Urinary bladder (tissue), 4 donors: ENCODE measurements around the gene STIM1. TPM values are rescaled to one million over a fixed set of nuclear protein-coding genes. Genes with fewer than 3 reads are reported as not detected.
"Not testable (repeated sequence)": the region's sequence is repeated elsewhere in the genome, so short reads cannot be mapped to it uniquely, and the experiment has no call there.

Source experiments
- DNase-seq: peaks from one replicate; pipeline ENCODE4 v3.0.0-alpha.2; 2015; ENCODE audit errors: extremely low spot score
- H3K27ac ChIP-seq: one replicate; pipeline ENCODE4 v1.5.1; 2013; ENCODE audit warnings: low read depth, mild to moderate bottlenecking, moderate library complexity
- H3K36me3 ChIP-seq: one replicate; pipeline ENCODE4 v1.6.1; 2013; ENCODE audit warnings: mild to moderate bottlenecking, moderate library complexity; ENCODE audit not compliant: insufficient read depth
- H3K4me1 ChIP-seq: one replicate; pipeline ENCODE4 v1.6.1; 2013; ENCODE audit warnings: mild to moderate bottlenecking, moderate library complexity; ENCODE audit not compliant: insufficient read depth
- H3K4me3 ChIP-seq: one replicate; pipeline ENCODE4 v1.5.1; 2013; ENCODE audit warnings: low read depth, low read length
- WGBS: extraction: QIAGEN DNeasy Blood & Tissue Kit; methylation state at CpG from one replicate; pipeline ENCODE4 v1.1.7; 2013; 5-methylcytosine and 5-hydroxymethylcytosine counted together
- polyA plus RNA-seq: library from polyadenylated mRNA; stranded (reverse); fragments of 200-250 nt; gene quantifications from one replicate; pipeline ENCODE4 v1.2.3, GENCODE V29; 2013
- total RNA-seq: library from RNA; depleted of rRNA; stranded (reverse); fragments of >200 nt; gene quantifications from one replicate; pipeline ENCODE4 v1.2.3, GENCODE V29; 2014
- donor health status: healthy with polysubstance abuse.
- donor health status: healthy.

STIM1 gene
- total and polyA plus RNA-seq, 2 donors, result 41.8 to 61.0 TPM

GRCh38 chr11:3992964-3993363 is 137.5 kb downstream of the STIM1 start:
- 100% methylated on average over 1 of the region's 1 CpG for WGBS
- Histone ChIP-seq H3K4me3 (no peak overlapping the region), H3K27ac (no peak overlapping the region), H3K4me1 (no peaks in the 10 kb centered on the region), H3K36me3 (no peaks in the 10 kb centered on the region)
- DNase-seq, result no peak

DNA sequence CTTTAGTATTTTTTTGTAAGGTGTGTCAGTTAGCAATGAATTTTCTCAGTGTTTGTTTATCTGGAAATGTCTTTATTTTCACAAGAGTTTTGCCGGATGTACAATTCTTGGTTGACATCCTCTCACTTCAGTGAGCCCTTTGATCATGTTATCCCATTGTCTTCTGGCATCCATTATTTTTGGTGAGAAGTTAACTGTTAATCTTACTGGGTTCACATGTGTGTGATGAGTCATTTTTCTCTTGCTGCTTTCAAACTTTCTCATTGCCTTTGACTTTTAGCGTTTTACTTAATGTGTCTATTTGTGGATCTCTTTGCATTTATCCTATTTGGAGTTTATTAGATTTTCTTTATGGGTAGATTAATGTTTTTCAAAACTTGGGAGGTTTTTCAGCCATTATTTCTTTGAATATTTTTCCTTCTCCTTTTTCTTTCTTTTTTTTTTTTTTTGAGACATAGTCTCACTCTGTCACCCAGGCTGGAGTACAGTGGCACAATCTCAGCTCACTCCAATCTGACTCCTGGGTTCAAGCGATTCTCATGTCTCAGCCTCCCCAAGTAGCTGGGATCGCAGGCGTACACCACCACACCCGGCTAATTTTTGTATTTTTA is 138.7 kb downstream of the STIM1 start:
- DNase-seq, result no peak
- Histone ChIP-seq H3K36me3 (no peaks in the 10 kb centered on the region), H3K27ac (no peak overlapping the region), H3K4me1 (no peaks in the 10 kb centered on the region), H3K4me3 (no peak overlapping the region)
- 97% methylated on average over 6 of the region's 6 CpGs for WGBS

DNA sequence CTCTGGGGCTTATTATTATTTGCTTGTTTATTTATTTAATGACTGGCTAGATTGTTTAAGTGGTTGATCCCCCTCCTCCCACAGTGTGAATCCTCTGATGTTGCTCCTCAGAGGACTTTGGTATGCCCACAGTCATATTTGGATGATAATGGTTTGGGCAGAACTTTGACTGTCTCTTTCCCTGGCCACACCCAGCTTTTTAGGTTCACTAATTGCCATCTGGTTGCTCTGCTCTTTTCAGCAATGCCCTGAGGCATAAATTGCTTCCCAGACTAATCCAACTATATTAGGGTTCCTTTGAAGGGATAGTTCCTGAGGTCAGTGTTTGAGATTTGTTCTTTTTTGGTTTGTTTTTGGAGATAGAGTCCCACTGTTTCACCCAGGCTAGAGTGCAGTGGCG is 139.8 kb downstream of the STIM1 start:
- 98% methylated on average over 1 of the region's 1 CpG for WGBS
- Histone ChIP-seq H3K4me3 (no peak overlapping the region), H3K27ac (no peak overlapping the region), H3K36me3 (no peaks in the 10 kb centered on the region), H3K4me1 (no peaks in the 10 kb centered on the region)
- DNase-seq, result no peak

- no peak for DNase-seq
- no peak overlapping the region for H3K4me3 ChIP-seq
- 47% methylated on average over 4 of the region's 4 CpGs for WGBS
- H3K36me3 ChIP-seq, result no peaks in the 10 kb centered on the region
- H3K4me1 ChIP-seq, result no peaks in the 10 kb centered on the region
- H3K27ac ChIP-seq, result no peak overlapping the region
Measured at GRCh38 chr11:3995949-3996554, 140.6 kb downstream of the STIM1 start.

GRCh38 chr11:3996651-3997050 is 141.2 kb downstream of the STIM1 start:
- 92% methylated on average over 1 of the region's 1 CpG for WGBS
- Histone ChIP-seq H3K4me1 (no peaks in the 10 kb centered on the region), H3K36me3 (no peaks in the 10 kb centered on the region), H3K27ac (no peak overlapping the region), H3K4me3 (no peak overlapping the region)
- DNase-seq, result no peak

DNA sequence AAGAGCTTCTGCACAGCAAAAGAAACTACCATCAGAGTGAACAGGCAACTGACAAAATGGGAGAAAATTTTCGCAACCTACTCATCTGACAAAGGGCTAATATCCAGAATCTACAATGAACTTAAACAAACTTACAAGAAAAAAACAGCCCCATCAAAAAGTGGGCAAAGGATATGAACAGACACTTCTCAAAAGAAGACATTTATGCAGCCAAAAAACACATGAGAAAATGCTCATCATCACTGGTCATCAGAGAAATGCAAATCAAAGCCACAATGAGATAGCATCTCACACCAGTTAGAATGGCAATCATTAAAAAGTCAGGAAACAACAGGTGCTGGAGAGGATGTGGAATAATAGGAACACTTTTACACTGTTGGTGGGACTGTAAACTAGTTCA is 149.3 kb downstream of the STIM1 start:
- not testable (repeated sequence) for DNase-seq, H3K4me3 ChIP-seq, H3K4me1 ChIP-seq, H3K36me3 ChIP-seq, H3K27ac ChIP-seq
- WGBS, result 100% methylated on average over 1 of the region's 1 CpG

GRCh38 chr11:4006946-4007680 is 151.6 kb downstream of the STIM1 start:
- no peak overlapping the region for H3K27ac ChIP-seq
- no peak for DNase-seq
- no peaks in the 10 kb centered on the region for H3K4me1 ChIP-seq
- 85% methylated on average over 3 of the region's 3 CpGs for WGBS
- no peaks in the 10 kb centered on the region for H3K36me3 ChIP-seq
- H3K4me3 ChIP-seq, result no peak overlapping the region

GRCh38 chr11:4008116-4008515 is 152.7 kb downstream of the STIM1 start:
- Histone ChIP-seq H3K4me1 (no peaks in the 10 kb centered on the region), H3K36me3 (no peaks in the 10 kb centered on the region), H3K27ac (no peak overlapping the region), H3K4me3 (no peak overlapping the region)
- no peak for DNase-seq

- WGBS, result 85% methylated on average over 9 of the region's 9 CpGs
- H3K4me3 ChIP-seq, DNase-seq, H3K36me3 ChIP-seq, H3K4me1 ChIP-seq, H3K27ac ChIP-seq: not testable (repeated sequence)
Measured at GRCh38 chr11:4016602-4017001, 161.1 kb downstream of the STIM1 start.

- WGBS, result 92% methylated on average over 3 of the region's 3 CpGs
- H3K4me1 ChIP-seq, result no peaks in the 10 kb centered on the region
- no peaks in the 10 kb centered on the region for H3K36me3 ChIP-seq
- DNase-seq, result no peak
- no peak overlapping the region for H3K4me3 ChIP-seq
- H3K27ac ChIP-seq, result no peak overlapping the region
Measured at GRCh38 chr11:4017129-4017528, 161.7 kb downstream of the STIM1 start.

DNA sequence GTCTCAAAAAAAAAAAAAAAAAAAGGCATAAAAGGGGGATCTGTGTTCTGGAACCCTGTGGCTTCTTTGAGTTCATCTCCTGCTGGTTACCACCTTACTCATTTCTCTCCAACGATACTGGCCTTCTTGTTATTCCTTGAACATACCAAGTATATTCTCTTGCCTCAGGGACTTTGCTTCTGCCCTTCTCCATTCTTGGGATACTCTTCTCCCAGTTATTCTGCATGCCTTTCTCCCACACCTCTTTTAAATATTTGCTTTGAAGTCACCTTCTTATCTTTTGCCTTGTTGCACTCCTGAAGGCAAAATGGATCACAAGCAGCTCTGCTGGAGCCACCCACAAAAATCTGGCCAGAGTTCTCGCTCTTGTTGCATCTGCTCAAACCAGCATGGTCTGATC is 163.2 kb downstream of the STIM1 start:
- no peak for DNase-seq
- no peaks in the 10 kb centered on the region for H3K4me1 ChIP-seq
- 89% methylated on average over 2 of the region's 2 CpGs for WGBS
- H3K4me3 ChIP-seq, result no peak overlapping the region
- H3K36me3 ChIP-seq, result no peaks in the 10 kb centered on the region
- no peak overlapping the region for H3K27ac ChIP-seq

DNA sequence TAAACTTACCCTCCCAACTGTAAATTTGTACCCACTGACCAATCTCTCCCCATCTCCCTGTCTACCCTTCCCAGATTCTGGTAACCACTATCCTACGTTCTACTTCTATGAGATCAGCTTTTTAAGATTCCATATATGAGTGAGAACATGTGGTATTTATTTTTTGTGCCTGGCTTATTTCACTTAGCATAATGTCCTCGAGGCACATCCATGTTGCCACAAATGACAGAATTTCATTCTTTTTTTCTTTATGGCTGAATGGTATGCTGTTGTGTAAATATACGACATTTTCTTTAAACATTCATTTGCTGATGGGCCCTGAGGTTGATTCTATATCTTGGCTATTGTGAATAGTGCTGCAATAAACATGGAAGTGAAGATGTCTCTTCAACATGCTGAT is 164.4 kb downstream of the STIM1 start:
- H3K27ac ChIP-seq, result no peak overlapping the region
- no peaks in the 10 kb centered on the region for H3K4me1 ChIP-seq
- no peak overlapping the region for H3K4me3 ChIP-seq
- no peak for DNase-seq
- no peaks in the 10 kb centered on the region for H3K36me3 ChIP-seq
- WGBS, result 52% methylated on average over 3 of the region's 3 CpGs

DNA sequence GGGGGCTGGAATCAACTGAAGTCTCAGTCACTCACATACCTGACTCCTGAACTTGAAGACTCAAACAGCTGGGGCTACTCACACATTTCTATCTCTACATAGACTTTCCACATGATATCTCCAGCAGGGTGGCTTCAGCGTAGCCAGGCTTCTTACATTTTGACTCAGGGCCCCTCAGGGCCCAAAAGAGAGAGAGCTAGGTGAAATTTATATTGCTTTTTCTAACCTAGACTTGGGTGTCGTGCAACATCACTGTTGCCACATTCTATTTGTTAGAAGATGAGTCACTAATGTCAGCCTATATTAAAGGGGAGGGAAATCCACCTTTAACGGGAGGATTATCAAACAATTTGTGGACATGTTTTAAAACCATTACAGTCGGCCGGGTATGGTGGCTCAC is 167.2 kb downstream of the STIM1 start:
- Histone ChIP-seq H3K4me3 (no peak overlapping the region), H3K27ac (no peak overlapping the region), H3K36me3 (no peaks in the 10 kb centered on the region), H3K4me1 (no peaks in the 10 kb centered on the region)
- no peak for DNase-seq
- WGBS, result 93% methylated on average over 5 of the region's 5 CpGs

GRCh38 chr11:4025248-4025966 is 169.9 kb downstream of the STIM1 start:
- DNase-seq, result peak; percentile 83
- Histone ChIP-seq H3K36me3 (no peaks in the 10 kb centered on the region), H3K27ac (no peak overlapping the region), H3K4me3 (no peak overlapping the region), H3K4me1 (no peaks in the 10 kb centered on the region)
- WGBS, result 24% methylated on average over 3 of the region's 3 CpGs
